ENCODE measurements around the gene MTHFS.

GRCh38 chr15:79875213-79875612, 21.6 kb downstream of the MTHFS start:
- TF ChIP-seq CTCF (IDR thresholded peaks at IDR 0.05) (no peak), POLR2A (IDR thresholded peaks at IDR 0.05) (no peak), EP300 (IDR thresholded peaks at IDR 0.05) (no peak)
